ENCODE measurements around the gene EEFSEC.

The EEFSEC gene

DNA sequence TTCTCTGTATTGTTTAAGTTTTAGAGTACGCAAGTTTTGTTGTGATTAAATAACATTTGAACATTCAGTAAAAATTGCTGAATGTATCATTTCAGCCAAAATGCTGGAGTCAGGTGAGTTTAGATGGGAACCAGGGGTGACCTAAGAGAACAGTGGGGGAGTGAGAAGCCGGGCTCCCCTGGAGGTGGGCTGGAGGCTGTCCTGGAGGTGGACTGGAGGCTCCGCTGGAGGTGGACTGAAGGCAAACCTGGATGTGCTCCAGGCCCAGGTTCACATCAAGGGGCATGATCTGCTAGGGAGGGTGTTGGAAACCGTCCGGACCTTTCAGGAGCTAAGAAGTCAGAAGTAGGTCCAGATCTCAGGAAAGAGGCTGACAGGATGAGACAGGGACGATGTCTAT is 289.7 kb downstream of the EEFSEC start:
- H3K27ac ChIP-seq (ENCODE audit: low read depth, low read length): no peak overlapping the region
- H3K4me1 ChIP-seq (ENCODE audit: control insufficient read depth, insufficient read depth, low read length): no peaks in the 10 kb centered on the region
- H3K9ac ChIP-seq (ENCODE audit: low read depth, low read length): no peak overlapping the region
- H3K36me3 ChIP-seq (ENCODE audit: control insufficient read depth, insufficient read depth, low read length): no peaks in the 10 kb centered on the region
- no peak overlapping the region for H3K4me3 ChIP-seq (ENCODE audit: low read depth, low read length)
- H3K27me3 ChIP-seq (ENCODE audit: control insufficient read depth, insufficient read depth, low read length): peaks cover 32% of the 10 kb centered on the region
- no peaks in the 10 kb centered on the region for H3K9me3 ChIP-seq (ENCODE audit: control insufficient read depth, insufficient read depth, low read length)

DNA sequence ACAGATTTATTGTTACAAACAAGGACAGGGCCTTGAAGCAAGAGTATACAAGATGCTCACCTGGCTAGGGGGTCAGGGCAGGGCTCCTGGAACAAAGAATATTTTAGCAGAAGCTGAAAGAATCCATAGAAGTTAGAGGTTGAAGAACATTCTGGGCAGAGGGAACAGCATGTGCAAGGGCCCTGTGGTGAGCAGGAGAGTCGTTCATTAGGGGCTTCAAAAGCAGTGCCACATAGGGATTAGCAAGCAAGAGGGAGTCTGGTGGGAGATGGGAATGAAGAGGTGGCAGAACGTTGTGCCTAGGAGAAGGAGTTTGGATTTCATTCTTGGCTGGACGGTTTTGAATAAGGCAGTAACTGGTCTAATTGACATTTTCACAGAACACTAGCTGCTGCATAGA is 290.5 kb downstream of the EEFSEC start:
- no peaks in the 10 kb centered on the region for H3K9me3 ChIP-seq (ENCODE audit: control insufficient read depth, insufficient read depth, low read length)
- peaks cover 32% of the 10 kb centered on the region for H3K27me3 ChIP-seq (ENCODE audit: control insufficient read depth, insufficient read depth, low read length)
- H3K4me1 ChIP-seq (ENCODE audit: control insufficient read depth, insufficient read depth, low read length): no peaks in the 10 kb centered on the region

DNA sequence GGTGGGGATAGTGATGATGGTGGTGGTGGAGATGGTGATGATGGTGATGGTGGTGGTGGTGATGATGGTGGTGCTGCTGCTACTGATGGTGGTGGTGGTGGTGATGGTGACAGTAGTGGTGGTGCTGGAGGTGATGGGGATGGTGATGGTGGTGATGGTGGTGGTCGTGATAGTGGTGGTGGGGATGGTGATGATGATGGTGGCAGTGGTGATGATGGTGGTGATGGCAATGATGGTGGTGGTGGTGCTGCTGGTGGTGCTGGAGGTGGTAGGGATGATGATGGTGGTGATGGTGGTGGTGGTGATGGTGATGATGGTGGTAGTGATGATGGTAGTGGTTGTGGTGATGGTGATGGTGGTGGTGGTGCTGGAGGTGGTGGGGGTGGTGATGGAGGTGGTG is 292.1 kb downstream of the EEFSEC start:
- H3K36me3 ChIP-seq (ENCODE audit: control insufficient read depth, insufficient read depth, low read length): no peaks in the 10 kb centered on the region
- H3K4me1 ChIP-seq (ENCODE audit: control insufficient read depth, insufficient read depth, low read length): no peaks in the 10 kb centered on the region
- H3K27me3 ChIP-seq (ENCODE audit: control insufficient read depth, insufficient read depth, low read length): peaks cover 18% of the 10 kb centered on the region
- no peaks in the 10 kb centered on the region for H3K9me3 ChIP-seq (ENCODE audit: control insufficient read depth, insufficient read depth, low read length)
- H3K9ac ChIP-seq (ENCODE audit: low read depth, low read length): no peak overlapping the region
- H3K27ac ChIP-seq (ENCODE audit: low read depth, low read length): no peak overlapping the region
- no peak overlapping the region for H3K4me3 ChIP-seq (ENCODE audit: low read depth, low read length)

More for the DNA sequence above, 290.5 kb downstream of the EEFSEC start:
- H3K36me3 ChIP-seq (ENCODE audit: control insufficient read depth, insufficient read depth, low read length): no peaks in the 10 kb centered on the region
- no peak overlapping the region for H3K9ac ChIP-seq (ENCODE audit: low read depth, low read length)
- H3K4me3 ChIP-seq (ENCODE audit: low read depth, low read length): no peak overlapping the region
- no peak overlapping the region for H3K27ac ChIP-seq (ENCODE audit: low read depth, low read length)

DNA sequence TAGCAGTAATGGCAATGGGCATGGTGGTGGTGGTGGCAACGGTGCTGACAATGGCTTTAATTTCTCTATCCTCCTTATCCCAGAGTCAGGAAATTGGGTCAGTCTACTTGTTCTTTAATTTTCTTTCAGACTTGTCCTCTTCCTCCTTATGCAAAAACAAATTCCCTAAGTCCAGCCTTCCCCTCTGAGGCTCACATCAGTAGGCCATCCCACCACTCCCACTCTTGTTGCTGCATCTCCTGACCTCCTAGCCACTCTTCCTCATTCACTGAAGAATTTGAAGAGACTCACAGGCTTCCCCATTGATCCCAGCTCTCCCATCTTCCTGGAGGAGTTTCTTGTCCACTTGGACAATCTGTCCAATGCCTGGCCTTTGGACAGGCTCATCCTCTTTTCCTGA is 293.5 kb downstream of the EEFSEC start:
- Histone ChIP-seq H3K4me3 (ENCODE audit: low read depth, low read length) (no peak overlapping the region), H3K27ac (ENCODE audit: low read depth, low read length) (no peak overlapping the region), H3K36me3 (ENCODE audit: control insufficient read depth, insufficient read depth, low read length) (no peaks in the 10 kb centered on the region), H3K9me3 (ENCODE audit: control insufficient read depth, insufficient read depth, low read length) (no peaks in the 10 kb centered on the region), H3K27me3 (ENCODE audit: control insufficient read depth, insufficient read depth, low read length) (peaks cover 19% of the 10 kb centered on the region), H3K4me1 (ENCODE audit: control insufficient read depth, insufficient read depth, low read length) (no peaks in the 10 kb centered on the region), H3K9ac (ENCODE audit: low read depth, low read length) (no peak overlapping the region)

DNA sequence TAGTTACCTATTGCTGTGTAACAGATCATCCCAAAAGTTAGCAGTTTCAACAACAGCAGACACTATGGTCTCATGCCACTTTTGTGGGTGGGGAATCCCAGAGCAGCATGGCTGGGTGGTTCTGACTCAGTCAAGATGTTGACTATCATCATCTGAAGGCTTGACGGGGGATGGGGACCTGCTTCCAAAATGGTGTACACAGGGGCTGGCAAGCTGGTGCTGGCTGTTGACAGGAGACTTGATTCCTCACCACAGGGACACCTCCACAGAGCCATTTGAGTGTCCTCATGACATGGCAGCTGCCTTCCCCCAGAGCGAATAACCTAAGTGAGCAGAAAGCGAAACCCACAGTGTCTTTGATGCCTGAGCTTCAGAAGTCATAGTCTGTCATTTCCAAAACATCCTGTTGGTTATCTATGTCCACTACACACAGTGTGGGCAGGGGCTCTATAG is 294.3 kb downstream of the EEFSEC start:
- Histone ChIP-seq H3K36me3 (ENCODE audit: control insufficient read depth, insufficient read depth, low read length) (no peaks in the 10 kb centered on the region), H3K9me3 (ENCODE audit: control insufficient read depth, insufficient read depth, low read length) (no peaks in the 10 kb centered on the region), H3K4me1 (ENCODE audit: control insufficient read depth, insufficient read depth, low read length) (no peaks in the 10 kb centered on the region), H3K27ac (ENCODE audit: low read depth, low read length) (no peak overlapping the region), H3K27me3 (ENCODE audit: control insufficient read depth, insufficient read depth, low read length) (peaks cover 19% of the 10 kb centered on the region), H3K4me3 (ENCODE audit: low read depth, low read length) (no peak overlapping the region), H3K9ac (ENCODE audit: low read depth, low read length) (no peak overlapping the region)

DNA sequence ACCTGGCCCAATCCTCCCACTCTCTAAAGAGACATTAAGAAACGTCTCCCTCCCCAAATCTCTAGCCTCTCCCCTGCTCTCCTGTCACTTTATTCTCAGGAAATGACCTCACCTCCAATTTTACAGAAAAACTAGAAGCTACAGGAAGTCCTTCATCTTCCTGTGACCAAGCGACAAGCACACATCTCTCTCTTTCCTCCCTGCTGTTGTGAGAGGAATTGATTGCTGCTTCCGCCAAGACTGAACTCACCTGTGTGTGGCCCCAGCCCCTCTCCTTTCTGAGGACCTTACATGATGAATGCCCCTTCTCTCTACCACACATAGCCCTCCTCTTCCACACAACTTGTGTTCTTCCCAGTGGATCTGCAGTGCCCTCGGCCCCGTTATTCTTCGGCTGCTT is 295.2 kb downstream of the EEFSEC start:
- no peaks in the 10 kb centered on the region for H3K4me1 ChIP-seq (ENCODE audit: control insufficient read depth, insufficient read depth, low read length)
- no peaks in the 10 kb centered on the region for H3K9me3 ChIP-seq (ENCODE audit: control insufficient read depth, insufficient read depth, low read length)
- H3K9ac ChIP-seq (ENCODE audit: low read depth, low read length): no peak overlapping the region
- no peak overlapping the region for H3K4me3 ChIP-seq (ENCODE audit: low read depth, low read length)
- H3K27me3 ChIP-seq (ENCODE audit: control insufficient read depth, insufficient read depth, low read length): peaks cover 16% of the 10 kb centered on the region
- no peaks in the 10 kb centered on the region for H3K36me3 ChIP-seq (ENCODE audit: control insufficient read depth, insufficient read depth, low read length)
- H3K27ac ChIP-seq (ENCODE audit: low read depth, low read length): no peak overlapping the region

DNA sequence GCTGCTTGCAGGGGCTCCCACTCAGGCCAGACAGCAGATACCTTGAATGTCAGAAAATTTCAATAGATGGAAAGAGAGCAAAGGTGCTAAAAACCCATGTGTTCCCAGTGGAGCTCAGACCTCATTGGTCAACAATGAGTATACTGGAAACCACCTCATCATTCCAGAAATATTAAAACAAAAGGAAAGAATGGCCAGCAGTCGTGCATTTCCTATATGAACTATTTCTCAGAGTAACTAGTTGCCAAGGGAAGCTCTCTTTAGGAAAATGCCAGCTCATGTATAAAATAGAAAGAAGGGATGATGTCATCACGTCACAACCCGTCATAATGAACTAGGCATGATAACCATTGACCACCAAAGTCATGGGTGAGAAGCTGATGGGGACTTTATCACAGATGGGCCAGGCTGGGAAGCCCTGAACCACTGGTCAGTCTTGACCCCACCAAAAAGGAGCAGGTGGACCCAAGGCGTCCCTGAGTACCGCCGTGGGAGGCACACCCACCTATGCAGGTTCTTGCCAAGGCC is 295.9 kb downstream of the EEFSEC start:
- no peaks in the 10 kb centered on the region for H3K4me1 ChIP-seq (ENCODE audit: control insufficient read depth, insufficient read depth, low read length)
- no peak overlapping the region for H3K27ac ChIP-seq (ENCODE audit: low read depth, low read length)
- no peaks in the 10 kb centered on the region for H3K9me3 ChIP-seq (ENCODE audit: control insufficient read depth, insufficient read depth, low read length)
- H3K27me3 ChIP-seq (ENCODE audit: control insufficient read depth, insufficient read depth, low read length): peaks cover 9% of the 10 kb centered on the region; the same call in 1 of the 2 replicates
- H3K4me3 ChIP-seq (ENCODE audit: low read depth, low read length): no peak overlapping the region
- no peak overlapping the region for H3K9ac ChIP-seq (ENCODE audit: low read depth, low read length)
- no peaks in the 10 kb centered on the region for H3K36me3 ChIP-seq (ENCODE audit: control insufficient read depth, insufficient read depth, low read length)

DNA sequence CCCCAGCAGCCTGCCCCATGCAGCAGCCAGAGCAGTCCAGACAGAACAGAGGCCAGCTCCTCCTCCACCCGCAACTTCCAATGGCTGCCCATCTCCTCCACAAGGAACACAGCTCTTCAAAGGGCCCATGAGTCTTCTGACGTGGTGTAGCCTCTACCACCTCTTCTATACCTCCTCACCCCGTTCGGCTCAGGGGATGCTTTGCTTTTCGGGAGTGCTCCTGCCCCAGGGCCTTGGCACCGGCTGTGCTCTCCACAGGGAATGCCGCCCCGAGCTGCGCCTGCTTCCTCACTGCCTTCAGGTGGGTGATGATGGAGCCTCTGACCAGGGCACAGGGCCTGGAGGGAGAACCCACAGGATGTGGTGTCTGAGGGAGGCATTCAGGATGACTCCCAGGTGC is 298.8 kb downstream of the EEFSEC start:
- H3K4me3 ChIP-seq (ENCODE audit: low read depth, low read length): no peak overlapping the region
- no peak overlapping the region for H3K27ac ChIP-seq (ENCODE audit: low read depth, low read length)
- peaks cover 20% of the 10 kb centered on the region for H3K27me3 ChIP-seq (ENCODE audit: control insufficient read depth, insufficient read depth, low read length)
- no peak overlapping the region for H3K9ac ChIP-seq (ENCODE audit: low read depth, low read length)
- H3K4me1 ChIP-seq (ENCODE audit: control insufficient read depth, insufficient read depth, low read length): no peaks in the 10 kb centered on the region
- no peaks in the 10 kb centered on the region for H3K9me3 ChIP-seq (ENCODE audit: control insufficient read depth, insufficient read depth, low read length)
- H3K36me3 ChIP-seq (ENCODE audit: control insufficient read depth, insufficient read depth, low read length): no peaks in the 10 kb centered on the region

DNA sequence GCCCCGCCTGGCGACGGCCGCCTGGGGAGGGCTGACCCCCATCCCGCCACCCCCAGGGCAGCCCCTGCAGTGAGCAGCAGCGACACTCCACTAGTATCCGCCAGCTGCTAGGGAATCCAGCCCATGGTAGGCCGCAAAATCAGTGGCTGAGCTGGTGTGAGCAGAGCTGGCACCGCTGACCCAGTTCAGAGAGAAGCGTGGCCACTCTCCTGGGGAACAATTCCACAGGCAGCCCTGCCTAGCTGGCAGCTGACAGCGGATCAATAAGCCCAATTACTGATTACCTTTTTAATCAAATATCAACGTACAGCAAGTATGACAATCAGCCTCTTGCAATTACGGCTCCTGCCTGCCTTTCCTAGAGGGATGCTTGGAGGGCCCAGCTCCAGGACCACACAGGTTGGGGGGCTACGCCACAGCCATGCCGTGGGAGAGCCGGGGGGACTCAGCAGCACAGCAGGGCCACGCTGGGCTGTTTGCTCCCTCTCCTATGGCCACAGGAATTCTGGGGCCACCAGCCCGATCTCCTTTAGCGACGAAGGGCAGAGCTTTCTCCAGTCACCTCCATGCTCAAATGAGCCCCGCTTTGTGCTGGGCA is 299.5 kb downstream of the EEFSEC start:
- Histone ChIP-seq H3K27me3 (ENCODE audit: control insufficient read depth, insufficient read depth, low read length) (peaks cover 20% of the 10 kb centered on the region), H3K27ac (ENCODE audit: low read depth, low read length) (no peak overlapping the region)

DNA sequence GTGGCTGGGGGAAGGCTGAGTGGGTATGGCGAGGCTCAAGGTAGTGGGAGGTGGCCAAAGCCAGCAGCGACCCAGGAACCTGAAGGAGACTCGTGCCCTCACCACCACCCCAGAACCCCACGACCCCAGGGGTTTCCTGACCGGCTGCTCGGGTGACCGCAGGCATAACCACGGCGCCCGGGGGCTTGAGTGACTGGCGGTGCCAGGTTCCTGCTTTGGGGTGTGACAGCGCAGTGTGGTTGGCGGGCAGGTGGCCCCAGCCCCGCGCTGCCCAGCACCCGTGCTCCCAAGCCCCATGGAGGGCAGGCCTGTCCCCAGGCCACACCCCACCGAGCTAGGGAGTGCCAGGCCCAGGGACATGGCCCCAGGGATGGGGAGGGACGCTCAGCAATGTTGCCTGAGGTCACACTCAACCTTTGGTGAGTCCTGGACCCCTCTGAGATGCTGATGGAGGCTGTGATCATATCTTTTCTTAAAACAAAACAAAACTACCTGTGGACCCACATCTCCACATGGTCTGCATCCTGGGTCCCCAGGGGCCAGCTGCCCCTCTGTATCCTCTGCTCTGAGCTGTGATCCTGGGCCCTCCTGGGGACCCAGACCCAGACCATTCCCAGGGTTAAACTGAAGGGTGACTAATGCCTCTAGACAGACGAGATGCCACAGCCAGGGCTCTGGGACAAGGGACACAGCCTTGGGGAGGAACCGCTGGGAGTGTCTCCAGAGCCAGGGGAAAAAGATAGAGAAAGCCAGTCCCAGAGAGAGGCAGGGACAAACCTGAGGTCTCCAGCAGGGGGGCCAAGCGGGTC is 300.4 kb downstream of the EEFSEC start:
- Histone ChIP-seq H3K4me3 (ENCODE audit: low read depth, low read length) (no peak overlapping the region), H3K9ac (ENCODE audit: low read depth, low read length) (no peak overlapping the region), H3K9me3 (ENCODE audit: control insufficient read depth, insufficient read depth, low read length) (no peaks in the 10 kb centered on the region), H3K4me1 (ENCODE audit: control insufficient read depth, insufficient read depth, low read length) (no peaks in the 10 kb centered on the region), H3K36me3 (ENCODE audit: control insufficient read depth, insufficient read depth, low read length) (no peaks in the 10 kb centered on the region), H3K27ac (ENCODE audit: low read depth, low read length) (no peak overlapping the region), H3K27me3 (ENCODE audit: control insufficient read depth, insufficient read depth, low read length) (peaks cover 20% of the 10 kb centered on the region)

More for the DNA sequence above, 299.5 kb downstream of the EEFSEC start:
- no peak overlapping the region for H3K4me3 ChIP-seq (ENCODE audit: low read depth, low read length)
- no peaks in the 10 kb centered on the region for H3K36me3 ChIP-seq (ENCODE audit: control insufficient read depth, insufficient read depth, low read length)
- no peaks in the 10 kb centered on the region for H3K4me1 ChIP-seq (ENCODE audit: control insufficient read depth, insufficient read depth, low read length)
- H3K9me3 ChIP-seq (ENCODE audit: control insufficient read depth, insufficient read depth, low read length): no peaks in the 10 kb centered on the region
- H3K9ac ChIP-seq (ENCODE audit: low read depth, low read length): no peak overlapping the region

DNA sequence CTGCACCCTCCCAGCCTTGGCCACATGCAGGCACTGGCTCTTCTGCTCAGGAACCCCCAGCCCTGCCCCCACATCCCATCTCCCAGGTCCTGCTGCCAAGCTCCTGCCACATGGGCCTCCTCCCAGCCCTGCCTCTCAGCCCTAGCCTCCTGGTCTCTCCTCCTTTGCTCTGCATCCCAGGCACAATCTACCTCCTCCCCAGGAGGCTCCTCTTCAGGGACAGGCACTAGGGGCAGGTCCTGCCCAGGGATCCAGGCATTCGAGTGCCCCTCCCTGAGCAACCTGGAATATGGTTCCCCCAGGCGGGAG is 301.0 kb downstream of the EEFSEC start:
- peaks cover 20% of the 10 kb centered on the region for H3K27me3 ChIP-seq (ENCODE audit: control insufficient read depth, insufficient read depth, low read length)
- no peaks in the 10 kb centered on the region for H3K4me1 ChIP-seq (ENCODE audit: control insufficient read depth, insufficient read depth, low read length)
- no peaks in the 10 kb centered on the region for H3K9me3 ChIP-seq (ENCODE audit: control insufficient read depth, insufficient read depth, low read length)
- H3K36me3 ChIP-seq (ENCODE audit: control insufficient read depth, insufficient read depth, low read length): no peaks in the 10 kb centered on the region
- no peak overlapping the region for H3K4me3 ChIP-seq (ENCODE audit: low read depth, low read length)
- no peak overlapping the region for H3K27ac ChIP-seq (ENCODE audit: low read depth, low read length)
- H3K9ac ChIP-seq (ENCODE audit: low read depth, low read length): no peak overlapping the region

Measured in HUES48 (cell line).